Loucy (cell line): ENCODE data around the gene TNC.

Source experiments
- CTCF ChIP-seq: fragments of 200-600 bp; sonication (generic); conservative IDR thresholded peaks from 2 replicates; pipeline ENCODE4 v1.5.1; 2014; ENCODE audit warnings: mild to moderate bottlenecking, antibody characterized with exemption, low read length
- EZH2phosphoT487 ChIP-seq: fragments of 200-600 bp; IDR thresholded peaks from 2 replicates; pipeline ENCODE4 v1.6.1; 2018; ENCODE audit warnings: antibody characterized with exemption, mild to moderate bottlenecking, moderate library complexity, borderline replicate concordance

GRCh38 chr9:115141612-115142011, 23.7 kb upstream of the TNC start:
- TF ChIP-seq EZH2phosphoT487 (no peak), CTCF (no peak)
